Cerebellar nuclear complex (tissue), 1 donor: Measurements from ENCODE around the gene MYO5C.
"Not testable (repeated sequence)": the region's sequence is repeated elsewhere in the genome, so short reads cannot be mapped to it uniquely, and the experiment has no call there.

Experiments
- DNase-seq, 2 experiments: peaks; one replicate each; lab custom pipeline; 2025; lab: John Stamatoyannopoulos, UW

MYO5C gene

GRCh38 chr15:52241489-52241888, 54.1 kb downstream of the MYO5C start:
- no peak for DNase-seq

- DNase-seq, result no peak
Observed at GRCh38 chr15:52240166-52240565, 55.4 kb downstream of the MYO5C start.

GRCh38 chr15:52238989-52239525, 56.5 kb downstream of the MYO5C start:
- DNase-seq, result not testable (repeated sequence)

GRCh38 chr15:52238149-52238548, 57.5 kb downstream of the MYO5C start:
- no peak for DNase-seq

GRCh38 chr15:52236013-52236412, 59.6 kb downstream of the MYO5C start:
- DNase-seq, result no peak

GRCh38 chr15:52234596-52235541, 60.7 kb downstream of the MYO5C start:
- no peak for DNase-seq

GRCh38 chr15:52233405-52233804, 62.2 kb downstream of the MYO5C start:
- DNase-seq, result no peak

GRCh38 chr15:52232327-52232726, 63.3 kb downstream of the MYO5C start:
- no peak for DNase-seq

GRCh38 chr15:52230073-52230472, 65.5 kb downstream of the MYO5C start:
- DNase-seq, result no peak

- DNase-seq, result no peak
Observed at GRCh38 chr15:52228921-52229320, 66.7 kb downstream of the MYO5C start.

- no peak for DNase-seq
Observed at GRCh38 chr15:52227456-52227855, 68.1 kb downstream of the MYO5C start.

GRCh38 chr15:52225230-52225629, 70.4 kb downstream of the MYO5C start:
- no peak for DNase-seq

GRCh38 chr15:52224211-52224610, 71.4 kb downstream of the MYO5C start:
- DNase-seq, result no peak

GRCh38 chr15:52221730-52222129, 73.9 kb downstream of the MYO5C start:
- DNase-seq, result no peak

- DNase-seq, result no peak
Observed at GRCh38 chr15:52220937-52221660, 74.5 kb downstream of the MYO5C start.

- DNase-seq, result no peak
Observed at GRCh38 chr15:52220251-52220650, 75.4 kb downstream of the MYO5C start.

GRCh38 chr15:52218816-52219215, 76.8 kb downstream of the MYO5C start:
- no peak for DNase-seq

GRCh38 chr15:52218371-52218770, 77.2 kb downstream of the MYO5C start:
- DNase-seq, result no peak

- peak in 1 of 2 experiments; percentile 26 for DNase-seq
Observed at GRCh38 chr15:52217186-52217585, 78.4 kb downstream of the MYO5C start.

- DNase-seq, result no peak
Observed at GRCh38 chr15:52214553-52214952, 81.1 kb downstream of the MYO5C start.

GRCh38 chr15:52213206-52213605, 82.4 kb downstream of the MYO5C start:
- DNase-seq, result no peak

- DNase-seq, result peak in 1 of 2 experiments; percentile 25
Observed at GRCh38 chr15:52208306-52208946, 87.2 kb downstream of the MYO5C start.
